B cell (primary cell): ENCODE data around the gene DNAJB6. TPM values are rescaled to one million over a fixed set of nuclear protein-coding genes. Genes with fewer than 3 reads are reported as not detected.
"Not testable (repeated sequence)": the region's sequence is repeated elsewhere in the genome, so short reads cannot be mapped to it uniquely, and the experiment has no call there.

Experiments
- ATAC-seq: fragments of 200-7000 bp; cut with Tn5 transposase; one replicate; pipeline ENCODE4 v1.10.0; 2021; ENCODE audit warnings: low read depth, mild to moderate bottlenecking, moderate number of reproducible peaks, moderate library complexity
- CTCF ChIA-PET: fragments of 350-600 bp; sonication (Branson Sonifier 250); formaldehyde crosslinking; loops from one replicate; lab custom pipeline; 2021; ENCODE audit warnings: antibody characterized with exemption, inconsistent platforms; lab: Charles Lee
- POLR2A ChIA-PET: fragments of 350-600 bp; sonication (Branson Sonifier 250); formaldehyde crosslinking; loops from one replicate; lab custom pipeline; 2021; ENCODE audit warnings: antibody characterized with exemption; lab: Charles Lee
- DNase-seq: peaks from one replicate; pipeline ENCODE4 v3.0.0; 2013
- H2AFZ ChIP-seq: 2 replicates; pipeline ENCODE4 v1.6.1; 2012; ENCODE audit warnings: mild to moderate bottlenecking, low read depth, low read length; ENCODE audit not compliant: insufficient read depth, poor library complexity, severe bottlenecking
- H3K27ac ChIP-seq, 2 donors: 1 replicate in 1 of 2; 2 replicates in 1 of 2; pipeline ENCODE4 v1.5.1; 2012 to 2013; ENCODE audit warnings: low read length in 2 of 2, mild to moderate bottlenecking in 2 of 2, moderate library complexity in 1 of 2
- H3K27me3 ChIP-seq, 4 experiments: fragments of 200-600 bp in 1 of 4; sonication (generic) in 1 of 4; replicated peaks in 1 of 4; 1 replicate in 2 of 4; 2 replicates in 2 of 4; pipeline versions ENCODE4 v1.6.1 to v1.7.0; 2013 to 2016; ENCODE audit warnings: low read length in 3 of 4, mild to moderate bottlenecking in 2 of 4, mixed read lengths in 1 of 4, moderate library complexity in 1 of 4; ENCODE audit not compliant: insufficient read depth in 4 of 4, control insufficient read depth in 3 of 4; ENCODE audit errors: control extremely low read depth in 1 of 4
- H3K36me3 ChIP-seq, 2 experiments: replicated peaks in 1 of 2; 1 replicate in 1 of 2; 2 replicates in 1 of 2; pipeline versions ENCODE4 v1.6.1 to v1.7.1; 2013; ENCODE audit warnings: low read length in 1 of 2; ENCODE audit not compliant: insufficient read depth in 2 of 2, control insufficient read depth in 1 of 2; ENCODE audit errors: control extremely low read depth in 1 of 2, extremely low read depth in 1 of 2
- H3K4me1 ChIP-seq, 2 donors: fragments of 200-600 bp in 1 of 2; sonication (generic) in 1 of 2; 1 replicate in 1 of 2; 2 replicates in 1 of 2; pipeline versions ENCODE4 v1.5.1 to v1.6.1; 2013 to 2017; ENCODE audit warnings: low read length in 2 of 2; ENCODE audit not compliant: control insufficient read depth in 2 of 2, insufficient read depth in 2 of 2
- H3K4me2 ChIP-seq: replicated peaks from 2 replicates; pipeline ENCODE3; 2012; ENCODE audit warnings: mild to moderate bottlenecking, low read depth, low read length; ENCODE audit not compliant: poor library complexity, severe bottlenecking
- H3K4me3 ChIP-seq, 5 experiments: fragments of 200-600 bp in 1 of 5; sonication (generic) in 1 of 5; 1 replicate in 3 of 5; 2 replicates in 2 of 5; pipeline versions ENCODE4 v1.5.1 to v1.7.0; 2011 to 2016; ENCODE audit warnings: low read length in 4 of 5, mild to moderate bottlenecking in 4 of 5, low read depth in 2 of 5, control low read depth in 1 of 5, moderate library complexity in 1 of 5; ENCODE audit not compliant: insufficient read depth in 1 of 5; ENCODE audit errors: control extremely low read depth in 1 of 5, extremely low read depth in 1 of 5
- H3K79me2 ChIP-seq: fragments of 200-600 bp; sonication (generic); one replicate; pipeline ENCODE4 v1.6.0; 2016; ENCODE audit warnings: low read length; ENCODE audit not compliant: control insufficient read depth, insufficient read depth
- H3K9ac ChIP-seq: fragments of 200-600 bp; sonication (generic); 2 replicates; pipeline ENCODE4 v1.6.1; 2017; ENCODE audit warnings: mild to moderate bottlenecking, low read length, moderate library complexity
- H3K9me3 ChIP-seq, 3 donors: one replicate each; pipeline versions ENCODE4 v1.6.1 to v1.7.1; 2013; ENCODE audit warnings: low read length in 2 of 3; ENCODE audit not compliant: control insufficient read depth in 2 of 3, insufficient read depth in 1 of 3; ENCODE audit errors: control extremely low read depth in 1 of 3
- H4K20me1 ChIP-seq: 2 replicates; pipeline ENCODE4 v1.6.0; 2012; ENCODE audit warnings: mild to moderate bottlenecking, low read length; ENCODE audit not compliant: insufficient read depth, control insufficient read depth, poor library complexity, severe bottlenecking
- H3K27ac Mint-ChIP-seq: one replicate; pipeline ENCODE4 v1.8.0; 2021; ENCODE audit warnings: mixed read lengths
- H3K27me3 Mint-ChIP-seq: one replicate; pipeline ENCODE4 v1.8.0; 2021; ENCODE audit warnings: mixed read lengths
- H3K4me1 Mint-ChIP-seq: one replicate; pipeline ENCODE4 v1.8.0; 2021; ENCODE audit warnings: mixed read lengths
- H3K4me3 Mint-ChIP-seq: one replicate; pipeline ENCODE4 v1.8.0; 2021; ENCODE audit warnings: mixed read lengths
- H3K9me3 Mint-ChIP-seq: one replicate; pipeline ENCODE4 v1.8.0; 2022; ENCODE audit warnings: mixed read lengths; ENCODE audit not compliant: insufficient read depth
- EZH2 ChIP-seq: IDR thresholded peaks from 2 replicates; pipeline ENCODE4 v1.6.1; 2012; ENCODE audit warnings: borderline replicate concordance, low read depth, mild to moderate bottlenecking, moderate library complexity, low read length; ENCODE audit not compliant: insufficient read depth, poor library complexity, severe bottlenecking
- WGBS: methylation state at CpG from one replicate; pipeline ENCODE4 v1.1.5; 2013; ENCODE audit warnings: missing lambda C conversion rate; ENCODE audit not compliant: insufficient coverage; 5-methylcytosine and 5-hydroxymethylcytosine counted together
- intact Hi-C: fragments of 100-400 bp; cut with micrococcal nuclease; formaldehyde crosslinking; loops from one replicate; pipeline ENCODE4 v1.10.0; 2022
- polyA plus RNA-seq: library from polyadenylated mRNA; depleted of rRNA; stranded (reverse); fragments of >200 nt; gene quantifications from 2 replicates; pipeline ENCODE4 v1.2.3, GENCODE V29; 2012
- total RNA-seq, 2 donors: library from RNA; stranded (reverse); fragments of 120-200 nt in 1 of 2; gene quantifications; 1 replicate in 1 of 2; 2 replicates in 1 of 2; pipeline versions ENCODE4 v1.2.3 to v1.2.4, GENCODE V29; 2013 to 2022
- TF ChIP-seq, protein P1 (sequence below): fragments of 200-600 bp; IDR thresholded peaks from one replicate; pipeline ENCODE4 v1.8.0; 2022; ENCODE audit warnings: antibody characterized with exemption, mild to moderate bottlenecking

DNAJB6 gene
- total and polyA plus RNA-seq, 2 donors (not counting 1 experiment from before 2014, with no cell fraction given) = 22.4 to 116 TPM

DNA sequence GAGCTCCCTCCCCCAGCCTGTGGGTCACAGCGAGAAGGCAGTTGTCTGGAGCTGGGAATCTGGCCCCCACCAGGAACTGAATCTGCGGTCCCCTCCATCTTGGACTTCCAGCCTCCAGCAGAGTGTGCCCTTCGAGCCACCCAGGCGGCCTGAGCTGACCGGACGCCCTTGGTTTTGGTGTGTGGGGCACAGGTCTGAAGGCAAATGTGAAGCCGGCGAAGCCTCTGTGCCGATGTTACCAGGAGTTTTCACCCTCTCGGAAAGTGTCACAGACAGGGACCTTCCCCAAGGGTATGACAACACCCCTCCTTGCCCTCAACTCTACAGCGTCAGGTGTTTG is 109.1 kb downstream of the DNAJB6 start:
- Histone ChIP-seq H3K4me3 (no peak overlapping the region), H3K27ac (no peak overlapping the region), H3K27me3 (no peaks in the 10 kb centered on the region), H2AFZ (no peak overlapping the region), H3K9ac (no peak overlapping the region), H3K79me2 (no peaks in the 10 kb centered on the region), H4K20me1 (no peaks in the 10 kb centered on the region), H3K4me2 (no peak overlapping the region), H3K9me3 (no peaks in the 10 kb centered on the region), H3K36me3 (no peaks in the 10 kb centered on the region), H3K4me1 (no peaks in the 10 kb centered on the region)
- no peaks in the 10 kb centered on the region for H3K4me1 Mint-ChIP-seq
- DNase-seq (no peak), ATAC-seq (no peak)
- H3K9me3 Mint-ChIP-seq = no peaks in the 10 kb centered on the region
- H3K4me3 Mint-ChIP-seq = no peak overlapping the region
- ChIA-PET CTCF (no interaction called here), POLR2A (no interaction called here)
- WGBS = 95% methylated on average over 5 of the region's 11 CpGs
- H3K27ac Mint-ChIP-seq = no peak overlapping the region
- TF ChIP-seq, protein P1, sequence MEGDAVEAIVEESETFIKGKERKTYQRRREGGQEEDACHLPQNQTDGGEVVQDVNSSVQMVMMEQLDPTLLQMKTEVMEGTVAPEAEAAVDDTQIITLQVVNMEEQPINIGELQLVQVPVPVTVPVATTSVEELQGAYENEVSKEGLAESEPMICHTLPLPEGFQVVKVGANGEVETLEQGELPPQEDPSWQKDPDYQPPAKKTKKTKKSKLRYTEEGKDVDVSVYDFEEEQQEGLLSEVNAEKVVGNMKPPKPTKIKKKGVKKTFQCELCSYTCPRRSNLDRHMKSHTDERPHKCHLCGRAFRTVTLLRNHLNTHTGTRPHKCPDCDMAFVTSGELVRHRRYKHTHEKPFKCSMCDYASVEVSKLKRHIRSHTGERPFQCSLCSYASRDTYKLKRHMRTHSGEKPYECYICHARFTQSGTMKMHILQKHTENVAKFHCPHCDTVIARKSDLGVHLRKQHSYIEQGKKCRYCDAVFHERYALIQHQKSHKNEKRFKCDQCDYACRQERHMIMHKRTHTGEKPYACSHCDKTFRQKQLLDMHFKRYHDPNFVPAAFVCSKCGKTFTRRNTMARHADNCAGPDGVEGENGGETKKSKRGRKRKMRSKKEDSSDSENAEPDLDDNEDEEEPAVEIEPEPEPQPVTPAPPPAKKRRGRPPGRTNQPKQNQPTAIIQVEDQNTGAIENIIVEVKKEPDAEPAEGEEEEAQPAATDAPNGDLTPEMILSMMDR = no peak
- no peak for TF ChIP-seq EZH2
- H3K27me3 Mint-ChIP-seq = peaks cover 6% of the 10 kb centered on the region
- intact Hi-C loops = no loop called here

- ChIA-PET POLR2A (no interaction called here), CTCF (no interaction called here)
- Histone ChIP-seq H3K4me2 (no peak overlapping the region), H3K27me3 (no peaks in the 10 kb centered on the region), H3K4me1 (no peaks in the 10 kb centered on the region), H2AFZ (no peak overlapping the region), H3K9me3 (no peaks in the 10 kb centered on the region), H3K36me3 (no peaks in the 10 kb centered on the region), H4K20me1 (no peaks in the 10 kb centered on the region), H3K4me3 (no peak overlapping the region), H3K27ac (no peak overlapping the region), H3K9ac (no peak overlapping the region), H3K79me2 (no peaks in the 10 kb centered on the region)
- intact Hi-C loops = no loop called here
- no peaks in the 10 kb centered on the region for H3K4me1 Mint-ChIP-seq
- H3K4me3 Mint-ChIP-seq = no peak overlapping the region
- H3K9me3 Mint-ChIP-seq = no peaks in the 10 kb centered on the region
- WGBS = 82% methylated on average over 2 of the region's 6 CpGs
- no peak for TF ChIP-seq EZH2
- TF ChIP-seq, protein P1 = no peak
- DNase-seq (no peak), ATAC-seq (no peak)
- H3K27ac Mint-ChIP-seq = no peak overlapping the region
- peaks cover 6% of the 10 kb centered on the region for H3K27me3 Mint-ChIP-seq
Observed at GRCh38 chr7:157446322-157446721, 109.5 kb downstream of the DNAJB6 start.

GRCh38 chr7:157454003-157454402 is 117.2 kb downstream of the DNAJB6 start:
- CTCF ChIA-PET, H3K9me3 ChIP-seq, H3K27ac Mint-ChIP-seq, H4K20me1 ChIP-seq, intact Hi-C loops, H3K36me3 ChIP-seq, H3K27me3 ChIP-seq, H3K27ac ChIP-seq, H3K4me3 ChIP-seq, DNase-seq, H3K79me2 ChIP-seq, H3K4me1 Mint-ChIP-seq, ATAC-seq, H2AFZ ChIP-seq, H3K4me2 ChIP-seq, POLR2A ChIA-PET, H3K4me3 Mint-ChIP-seq, H3K9ac ChIP-seq, H3K4me1 ChIP-seq, H3K9me3 Mint-ChIP-seq, H3K27me3 Mint-ChIP-seq: not testable (repeated sequence)
- 94% methylated on average over 8 of the region's 12 CpGs for WGBS
